IMR-90 (cell line): Measurements from ENCODE around the gene C17orf50. TPM values are rescaled to one million over a fixed set of nuclear protein-coding genes. Genes with fewer than 3 reads are reported as not detected.
A peak's percentile ranks its signal among the peaks of the same experiment; 100 is the strongest.

Experiments used
- ATAC-seq: fragments of 200-7000 bp; cut with Tn5 transposase; 2 replicates; pipeline ENCODE4 v1.9.1; 2020; ENCODE audit warnings: low read depth, mild to moderate bottlenecking, moderate library complexity
- BruUV-seq: library from RNA; stranded (reverse); fragments of 400-500 nt; replicated peaks from 2 replicates; lab custom pipeline; 2021; lab: Mats Ljungman, UMichigan
- CTCF ChIA-PET: fragments of 300-600 bp; formaldehyde crosslinking; extraction: SDS; loops from one replicate; lab custom pipeline; 2021; ENCODE audit warnings: antibody characterized with exemption; lab: Yijun Ruan, JAX
- POLR2A ChIA-PET: fragments of 300-600 bp; sonication (Branson Sonifier 250); formaldehyde crosslinking; loops from one replicate; lab custom pipeline; 2022; ENCODE audit warnings: antibody characterized with exemption; ENCODE audit not compliant: unreplicated experiment; lab: Charles Lee
- DNase-seq: peaks from one replicate; pipeline ENCODE4 v3.0.0; 2013
- H2AFZ ChIP-seq: replicated peaks from 2 replicates; pipeline ENCODE3; 2013; ENCODE audit warnings: low read length, mild to moderate bottlenecking; ENCODE audit not compliant: poor library complexity
- H2AK5ac ChIP-seq: 2 replicates; pipeline ENCODE4 v1.6.1; 2013; ENCODE audit warnings: low read depth, low read length, inconsistent platforms
- H2AK9ac ChIP-seq: replicated peaks from 2 replicates; pipeline ENCODE3; 2013; ENCODE audit warnings: mild to moderate bottlenecking, low read depth, low read length, moderate library complexity; ENCODE audit not compliant: poor library complexity
- H2BK120ac ChIP-seq: 2 replicates; pipeline ENCODE4 v1.6.1; 2013; ENCODE audit warnings: low read depth, low read length, inconsistent platforms
- H2BK15ac ChIP-seq: 3 replicates; pipeline ENCODE4 v1.6.1; 2013; ENCODE audit warnings: low read depth, low read length, inconsistent platforms
- H2BK20ac ChIP-seq: 2 replicates; pipeline ENCODE4 v1.6.1; 2013; ENCODE audit warnings: low read depth, mild to moderate bottlenecking, inconsistent platforms, low read length, moderate library complexity
- H2BK5ac ChIP-seq: 2 replicates; pipeline ENCODE4 v1.6.1; 2013; ENCODE audit warnings: mild to moderate bottlenecking, low read depth, low read length, inconsistent platforms; ENCODE audit not compliant: poor library complexity, severe bottlenecking
- H3K14ac ChIP-seq: replicated peaks from 2 replicates; pipeline ENCODE4 v1.6.1; 2013; ENCODE audit warnings: low read depth, low read length, inconsistent platforms
- H3K18ac ChIP-seq: 2 replicates; pipeline ENCODE4 v1.6.1; 2013; ENCODE audit warnings: low read depth, low read length, control low read depth
- H3K23ac ChIP-seq: 2 replicates; pipeline ENCODE4 v1.6.1; 2013; ENCODE audit warnings: low read depth, low read length, inconsistent platforms
- H3K27ac ChIP-seq: 2 replicates; pipeline ENCODE4 v1.5.1; 2013; ENCODE audit warnings: mild to moderate bottlenecking, control low read depth, low read length; ENCODE audit not compliant: insufficient read depth
- H3K27me3 ChIP-seq: 2 replicates; pipeline ENCODE4 v1.6.1; 2013; ENCODE audit warnings: low read length; ENCODE audit not compliant: control insufficient read depth, insufficient read depth
- H3K36me3 ChIP-seq: 2 replicates; pipeline ENCODE4 v1.6.1; 2013; ENCODE audit warnings: low read length, mixed read lengths; ENCODE audit not compliant: control insufficient read depth, insufficient read depth
- H3K4ac ChIP-seq: 2 replicates; pipeline ENCODE4 v1.6.1; 2013; ENCODE audit warnings: low read depth, low read length, inconsistent platforms
- H3K4me1 ChIP-seq: 2 replicates; pipeline ENCODE4 v1.6.1; 2013; ENCODE audit warnings: low read length, mixed read lengths; ENCODE audit not compliant: control insufficient read depth, insufficient read depth
- H3K4me2 ChIP-seq: 2 replicates; pipeline ENCODE4 v1.6.1; 2013; ENCODE audit warnings: low read depth, mild to moderate bottlenecking, control low read depth, low read length, moderate library complexity
- H3K4me3 ChIP-seq: 2 replicates; pipeline ENCODE4 v1.5.1; 2013; ENCODE audit warnings: low read depth, mild to moderate bottlenecking, control low read depth, low read length, moderate library complexity; ENCODE audit not compliant: insufficient read depth
- H3K56ac ChIP-seq: 2 replicates; pipeline ENCODE4 v1.6.1; 2013; ENCODE audit warnings: low read length, inconsistent platforms; ENCODE audit not compliant: insufficient read depth; ENCODE audit errors: extremely low read depth
- H3K79me1 ChIP-seq, 2 experiments: 2 replicates each; pipeline ENCODE4 v1.6.1; 2013; ENCODE audit warnings: low read length in 2 of 2, inconsistent platforms in 1 of 2, low read depth in 1 of 2
- H3K9ac ChIP-seq: 2 replicates; pipeline ENCODE4 v1.6.1; 2013; ENCODE audit warnings: low read depth, low read length, control low read depth
- H3K9me1 ChIP-seq: 2 replicates; pipeline ENCODE4 v1.6.1; 2013; ENCODE audit warnings: low read length, inconsistent platforms; ENCODE audit not compliant: insufficient read depth
- H3K9me3 ChIP-seq: 2 replicates; pipeline ENCODE4 v1.6.1; 2013; ENCODE audit warnings: low read length; ENCODE audit not compliant: control insufficient read depth, insufficient read depth
- H4K20me1 ChIP-seq: 2 replicates; pipeline ENCODE4 v1.6.1; 2013; ENCODE audit warnings: low read length, inconsistent platforms; ENCODE audit not compliant: insufficient read depth
- H4K5ac ChIP-seq: 2 replicates; pipeline ENCODE4 v1.6.1; 2013; ENCODE audit warnings: mild to moderate bottlenecking, low read depth, low read length, control low read depth
- H4K8ac ChIP-seq, 2 experiments: 2 replicates each; pipeline ENCODE4 v1.6.1; 2013; ENCODE audit warnings: low read depth in 2 of 2, low read length in 2 of 2, control low read depth in 1 of 2, inconsistent platforms in 1 of 2
- H4K91ac ChIP-seq: 2 replicates; pipeline ENCODE4 v1.6.1; 2013; ENCODE audit warnings: low read depth, low read length, inconsistent platforms; ENCODE audit not compliant: insufficient read depth
- MAFK ChIP-seq: IDR thresholded peaks from 2 replicates; pipeline ENCODE4 v1.6.1; 2012; ENCODE audit warnings: low read depth, low read length, improper control_type of control experiment
- MXI1 ChIP-seq: IDR thresholded peaks from 2 replicates; pipeline ENCODE4 v1.6.1; 2012; ENCODE audit warnings: low read depth, mild to moderate bottlenecking, low read length, moderate library complexity, borderline replicate concordance
- NFE2L2 ChIP-seq: fragments of 150-350 bp; IDR thresholded peaks from 2 replicates; pipeline ENCODE4 v1.6.1; 2016; ENCODE audit warnings: low read depth, mild to moderate bottlenecking, low read length
- RAD21 ChIP-seq: IDR thresholded peaks from 2 replicates; pipeline ENCODE4 v1.6.1; 2012; ENCODE audit warnings: low read length, improper control_type of control experiment
- RCOR1 ChIP-seq: IDR thresholded peaks from 2 replicates; pipeline ENCODE4 v1.6.1; 2012; ENCODE audit warnings: mild to moderate bottlenecking, low read length, improper control_type of control experiment; ENCODE audit not compliant: insufficient replicate concordance
- RFX5 ChIP-seq: IDR thresholded peaks from 2 replicates; pipeline ENCODE4 v1.8.0; 2012; ENCODE audit warnings: low read depth, mild to moderate bottlenecking, low read length, moderate library complexity
- WGBS, 2 experiments: methylation state at CpG; one replicate each; pipeline versions ENCODE4 v1.1.5 to v1.1.7; 2013; ENCODE audit warnings: missing lambda C conversion rate in 2 of 2; ENCODE audit not compliant: insufficient read length in 1 of 2; ENCODE audit errors: extremely low coverage in 2 of 2; 5-methylcytosine and 5-hydroxymethylcytosine counted together
- dilution Hi-C: fragments of 300-500 bp; cut with HindIII; formaldehyde crosslinking; loops from one replicate; pipeline ENCODE4 v1.14.3; 2018; ENCODE audit warnings: low sequenced_read_pairs; ENCODE audit not compliant: unreplicated experiment
- in situ Hi-C: fragments of 300-500 bp; cut with MboI; formaldehyde crosslinking; loops from 3 replicates; pipeline ENCODE4 v1.14.3; 2019; ENCODE audit warnings: low sequenced_read_pairs, inconsistent platforms, mixed read lengths
- intact Hi-C: fragments of 100-400 bp; cut with micrococcal nuclease; formaldehyde crosslinking; loops from 2 replicates; pipeline ENCODE4 v1.10.0; 2022
- polyA plus RNA-seq, 3 experiments: library from polyadenylated mRNA; depleted of rRNA; stranded (reverse); fragments of >200 nt; gene quantifications; 2 replicates each; pipeline ENCODE4 v1.2.3, GENCODE V29; 2012; ENCODE audit warnings: low replicate concordance in 1 of 3
- total RNA-seq: library from RNA; depleted of rRNA; stranded (reverse); fragments of >200 nt; gene quantifications from 2 replicates; pipeline ENCODE4 v1.2.3, GENCODE V29; 2012
- TF ChIP-seq, protein P1 (sequence below): fragments of 150-350 bp; IDR thresholded peaks from 2 replicates; pipeline ENCODE4 v1.6.1; 2016; ENCODE audit warnings: low read depth, mild to moderate bottlenecking, low read length, moderate library complexity, borderline replicate concordance

C17orf50 gene
- total and polyA plus RNA-seq, 2 of the 4 experiments (the other 2 are of a cell fraction) = not detected

- POLR2A ChIA-PET = no interaction called here
- peak overlapping the region; percentile 43 for H2AFZ ChIP-seq
- CTCF ChIA-PET = interaction anchor here (1.0 to 2.3 kb wide), 5 partner anchors 36 to 54 kb away, joined by 4 to 18 read pairs (median 15); partner anchors contain the start of gene TAF15
- H4K5ac ChIP-seq = no peak overlapping the region
- no peak overlapping the region for H3K27ac ChIP-seq
- peaks cover 8% of the 10 kb centered on the region; the same call in 1 of the 2 replicates for H4K20me1 ChIP-seq
- H3K56ac ChIP-seq = no peak overlapping the region
- no peaks in the 10 kb centered on the region for H3K36me3 ChIP-seq
- no peak overlapping the region for H4K8ac ChIP-seq
- DNase-seq = no peak
- peaks cover 3% of the 10 kb centered on the region for H3K4me1 ChIP-seq
- no peak overlapping the region for H2BK120ac ChIP-seq
- peaks cover 23% of the 10 kb centered on the region for H3K27me3 ChIP-seq
- no peaks in the 10 kb centered on the region for H3K9me1 ChIP-seq
- no peak overlapping the region; the same call in 1 of the 2 replicates for H3K23ac ChIP-seq
- H3K14ac ChIP-seq = no peak overlapping the region
- intact Hi-C loops (no loop called here), dilution Hi-C loops (no loop called here), in situ Hi-C loops (no loop called here)
- H3K4ac ChIP-seq = no peak overlapping the region
- H4K91ac ChIP-seq = no peak overlapping the region
- no peak overlapping the region for H2BK5ac ChIP-seq
- no TSS peak for BruUV-seq
- no peak for TF ChIP-seq RCOR1
- TF ChIP-seq MAFK = no peak
- no peak for TF ChIP-seq MXI1
- TF ChIP-seq, protein P1, sequence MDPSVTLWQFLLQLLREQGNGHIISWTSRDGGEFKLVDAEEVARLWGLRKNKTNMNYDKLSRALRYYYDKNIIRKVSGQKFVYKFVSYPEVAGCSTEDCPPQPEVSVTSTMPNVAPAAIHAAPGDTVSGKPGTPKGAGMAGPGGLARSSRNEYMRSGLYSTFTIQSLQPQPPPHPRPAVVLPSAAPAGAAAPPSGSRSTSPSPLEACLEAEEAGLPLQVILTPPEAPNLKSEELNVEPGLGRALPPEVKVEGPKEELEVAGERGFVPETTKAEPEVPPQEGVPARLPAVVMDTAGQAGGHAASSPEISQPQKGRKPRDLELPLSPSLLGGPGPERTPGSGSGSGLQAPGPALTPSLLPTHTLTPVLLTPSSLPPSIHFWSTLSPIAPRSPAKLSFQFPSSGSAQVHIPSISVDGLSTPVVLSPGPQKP = no peak
- TF ChIP-seq NFE2L2 = no peak
- no peak for TF ChIP-seq RFX5
- no peak for TF ChIP-seq RAD21
- H3K18ac ChIP-seq = no peak overlapping the region
- no peaks in the 10 kb centered on the region for H3K79me1 ChIP-seq
- 40% methylated on average over 1 of the region's 11 CpGs; no CpG with 5 or more reads in 1 of the 2 experiments for WGBS, 2 experiments
- H3K4me3 ChIP-seq = no peak overlapping the region
- H3K9me3 ChIP-seq = no peaks in the 10 kb centered on the region
- no peak overlapping the region; the same call in 1 of the 2 replicates for H2AK5ac ChIP-seq
- no peak overlapping the region for H2AK9ac ChIP-seq
- H3K9ac ChIP-seq = no peak overlapping the region
- no peak overlapping the region for H2BK15ac ChIP-seq
- ATAC-seq = no peak
- no peak overlapping the region for H3K4me2 ChIP-seq
- H2BK20ac ChIP-seq = no peak overlapping the region
Measured at GRCh38 chr17:35765086-35765710, 4.5 kb downstream of the C17orf50 start.
